A549 (cell line): Measurements from ENCODE around the gene TRIM27. TPM values are rescaled to one million over a fixed set of nuclear protein-coding genes. Genes with fewer than 3 reads are reported as not detected.

Experiments used
- ATAC-seq, 2 experiments: fragments of 200-7000 bp in 1 of 2; fragments of >200 bp in 1 of 2; cut with Nextera tagmentation in 1 of 2; cut with Tn5 transposase in 1 of 2; 3 replicates each; pipeline versions ENCODE4 v1.8.0 to v1.9.1; 2018 to 2020; ENCODE audit warnings: mild to moderate bottlenecking in 1 of 2, moderate library complexity in 1 of 2
- CTCF ChIA-PET: fragments of 300-600 bp; sonication (Branson Sonifier 250); formaldehyde crosslinking; extraction: SDS; loops from one replicate; lab custom pipeline; 2021; ENCODE audit warnings: antibody characterized with exemption, inconsistent platforms; lab: Yijun Ruan, JAX
- POLR2A ChIA-PET: fragments of 350-600 bp; formaldehyde crosslinking; extraction: SDS; loops from one replicate; lab custom pipeline; 2021; ENCODE audit warnings: antibody characterized with exemption, inconsistent platforms; lab: Yijun Ruan, JAX
- DNase-seq, 2 experiments: peaks; one replicate each; pipeline versions ENCODE4 v3.0.0 to v3.0.0-alpha.2; 2011 to 2016; ENCODE audit warnings: low read depth in 1 of 2, low spot score in 1 of 2
- FAIRE-seq: peaks from 2 replicates; lab custom pipeline; 2011; peaks lifted over from hg19 to GRCh38; lab: Jason Lieb, UNC
- H3K27ac ChIP-seq, 2 experiments: fragments of >200 bp; sonication (Bioruptor Twin); formaldehyde crosslinking; 3 replicates each; pipeline ENCODE4 v1.5.1; 2016 to 2017
- H3K4me1 ChIP-seq: fragments of >200 bp; sonication (Bioruptor Twin); formaldehyde crosslinking; 3 replicates; pipeline ENCODE4 v1.6.1; 2016
- H3K4me2 ChIP-seq: fragments of >200 bp; sonication (Bioruptor Twin); formaldehyde crosslinking; 3 replicates; pipeline ENCODE4 v1.6.1; 2016
- H3K4me3 ChIP-seq: fragments of >200 bp; sonication (Bioruptor Twin); formaldehyde crosslinking; 3 replicates; pipeline ENCODE4 v1.5.1; 2016
- H3K9me3 ChIP-seq: fragments of >200 bp; sonication (Bioruptor Twin); formaldehyde crosslinking; 3 replicates; pipeline ENCODE4 v1.6.1; 2016
- CBX2 ChIP-seq: fragments of 200-600 bp; sonication (generic); IDR thresholded peaks from 2 replicates; pipeline ENCODE4 v1.6.1; 2016; ENCODE audit warnings: low read depth, mild to moderate bottlenecking, borderline replicate concordance
- CBX8 ChIP-seq: fragments of 200-600 bp; sonication (generic); IDR thresholded peaks from 2 replicates; pipeline ENCODE4 v1.6.1; 2016
- E2F6 ChIP-seq: IDR thresholded peaks from 2 replicates; pipeline ENCODE4 v1.6.1; 2012; ENCODE audit warnings: low read depth, borderline replicate concordance
- EHF ChIP-seq: fragments of 250-450 bp; sonication (Bioruptor Pico); IDR thresholded peaks from 2 replicates; pipeline ENCODE4 v1.5.0; 2020; ENCODE audit warnings: mild to moderate bottlenecking
- EP300 ChIP-seq, 2 experiments: fragments of >200 bp; sonication (Bioruptor Twin); formaldehyde crosslinking; IDR thresholded peaks; 2 replicates in 1 of 2; 3 replicates in 1 of 2; pipeline ENCODE4 v1.6.1; 2016 to 2017
- GATA3 ChIP-seq: IDR thresholded peaks from 2 replicates; pipeline ENCODE4 v1.6.1; 2012; ENCODE audit warnings: borderline replicate concordance
- HEYL ChIP-seq: fragments of 250-450 bp; sonication (Bioruptor Pico); IDR thresholded peaks from 2 replicates; pipeline ENCODE4 v1.8.0; 2021; ENCODE audit warnings: mild to moderate bottlenecking, moderate library complexity
- HOXB5 ChIP-seq: fragments of 250-450 bp; sonication (Bioruptor Pico); IDR thresholded peaks from 2 replicates; pipeline ENCODE4 v1.5.0; 2020; ENCODE audit warnings: mild to moderate bottlenecking, moderate library complexity
- KDM5A ChIP-seq: fragments of 200-600 bp; sonication (generic); IDR thresholded peaks from 2 replicates; pipeline ENCODE4 v1.6.1; 2016; ENCODE audit warnings: antibody characterized with exemption, mild to moderate bottlenecking
- MYC ChIP-seq: IDR thresholded peaks from 2 replicates; pipeline ENCODE4 v1.6.1; 2012; ENCODE audit warnings: mild to moderate bottlenecking, inconsistent platforms, low read length, improper control_type of control experiment, borderline replicate concordance
- RARB ChIP-seq: fragments of 250-450 bp; sonication (Bioruptor Pico); IDR thresholded peaks from 2 replicates; pipeline ENCODE4 v1.8.0; 2021; ENCODE audit warnings: mild to moderate bottlenecking, moderate library complexity
- REST ChIP-seq: fragments of 200-600 bp; sonication (generic); IDR thresholded peaks from 2 replicates; pipeline ENCODE4 v1.6.1; 2016; ENCODE audit warnings: antibody characterized with exemption, mild to moderate bottlenecking, moderate library complexity
- RFX5 ChIP-seq: fragments of 450-650 bp; IDR thresholded peaks from 2 replicates; pipeline ENCODE4 v1.7.1; 2014; ENCODE audit warnings: antibody characterized with exemption, mild to moderate bottlenecking, moderate library complexity
- SREBF2 ChIP-seq: fragments of 450-650 bp; IDR thresholded peaks from 2 replicates; pipeline ENCODE4 v1.6.1; 2014; ENCODE audit warnings: mild to moderate bottlenecking, moderate library complexity
- ZNF302 ChIP-seq: fragments of 250-450 bp; sonication (Bioruptor Pico); IDR thresholded peaks from 2 replicates; pipeline ENCODE4 v1.9.0; 2021; ENCODE audit warnings: inconsistent platforms, mild to moderate bottlenecking, moderate library complexity
- ZSCAN20 ChIP-seq: fragments of 250-450 bp; sonication (Bioruptor Pico); IDR thresholded peaks from 2 replicates; pipeline ENCODE4 v1.8.0; 2022; ENCODE audit warnings: mild to moderate bottlenecking, moderate library complexity
- WGBS: methylation state at CpG from one replicate; pipeline ENCODE4 v1.1.6; 2017; ENCODE audit errors: missing lambda C conversion rate; 5-methylcytosine and 5-hydroxymethylcytosine counted together
- polyA plus RNA-seq, 4 experiments: library from polyadenylated mRNA; depleted of rRNA in 3 of 4; stranded (reverse); fragments of >200 nt; fragmentation: RNase III in 1 of 4; extraction: RNeasy Plus Mini Kit Qiagen cat#74134 plus additional on column Dnase treatment in 1 of 4; gene quantifications; 2 replicates in 3 of 4; 3 replicates in 1 of 4; pipeline ENCODE4 v1.2.3, GENCODE V29; 2011 to 2017
- TF ChIP-seq, protein P1 (sequence below): fragments of 150-350 bp; IDR thresholded peaks from 2 replicates; pipeline ENCODE4 v1.6.1; 2014; ENCODE audit warnings: low read depth, mild to moderate bottlenecking, low read length
- TF ChIP-seq, protein P2 (sequence below): fragments of 250-450 bp; sonication (Bioruptor Pico); IDR thresholded peaks from 2 replicates; pipeline ENCODE4 v1.5.0; 2020; ENCODE audit warnings: low read depth, mild to moderate bottlenecking, moderate library complexity

The TRIM27 gene
- polyA plus RNA-seq, 2 of the 4 experiments (the other 2 are of a cell fraction) = 27.8 to 50.1 TPM

DNA sequence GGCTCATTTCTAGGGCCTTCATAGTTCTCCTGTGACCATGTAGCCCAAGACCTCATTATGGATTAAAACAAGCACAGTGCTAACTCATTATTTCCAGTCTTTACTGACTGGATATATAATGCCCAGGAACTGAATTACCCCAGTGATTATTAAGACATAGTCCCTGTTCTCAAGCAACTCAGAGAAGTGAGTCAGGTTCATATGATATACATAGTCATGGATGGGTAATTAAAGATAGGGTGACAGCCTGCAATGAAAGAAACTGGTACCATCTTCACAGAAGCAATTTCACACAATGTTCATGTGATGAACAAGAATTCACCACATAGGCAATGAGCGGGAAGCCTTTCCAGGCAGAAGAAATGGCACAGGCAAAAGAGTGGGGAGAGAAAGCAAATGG lies 3.5 kb downstream of the TRIM27 start:
- 100% methylated on average over 1 of the region's 1 CpG for WGBS
- H3K4me2 ChIP-seq = no peak overlapping the region
- DNase-seq (no peak), FAIRE-seq (no peak)
- H3K9me3 ChIP-seq = no peaks in the 10 kb centered on the region
- POLR2A ChIA-PET = no interaction called here
- TF ChIP-seq ZSCAN20 (CRISPR knock-in tag) (no peak), HEYL (CRISPR knock-in tag) (no peak), CBX8 (no peak), EHF (CRISPR knock-in tag) (no peak), RARB (CRISPR knock-in tag) (no peak)
- TF ChIP-seq, all 56 proteins: peak for 0
- no peak for ATAC-seq
- Histone ChIP-seq H3K4me3 (no peak overlapping the region), H3K27ac (no peak overlapping the region), H3K4me1 (peaks cover 17% of the 10 kb centered on the region)
- CTCF ChIA-PET = no interaction called here

GRCh38 chr6:28914941-28915340 lies 8.8 kb downstream of the TRIM27 start:
- CTCF ChIA-PET = no interaction called here
- WGBS = 96% methylated on average over 2 of the region's 2 CpGs
- H3K27ac ChIP-seq = no peak overlapping the region
- no peak for FAIRE-seq
- TF ChIP-seq CBX8 = no peak
- TF ChIP-seq, protein P1, sequence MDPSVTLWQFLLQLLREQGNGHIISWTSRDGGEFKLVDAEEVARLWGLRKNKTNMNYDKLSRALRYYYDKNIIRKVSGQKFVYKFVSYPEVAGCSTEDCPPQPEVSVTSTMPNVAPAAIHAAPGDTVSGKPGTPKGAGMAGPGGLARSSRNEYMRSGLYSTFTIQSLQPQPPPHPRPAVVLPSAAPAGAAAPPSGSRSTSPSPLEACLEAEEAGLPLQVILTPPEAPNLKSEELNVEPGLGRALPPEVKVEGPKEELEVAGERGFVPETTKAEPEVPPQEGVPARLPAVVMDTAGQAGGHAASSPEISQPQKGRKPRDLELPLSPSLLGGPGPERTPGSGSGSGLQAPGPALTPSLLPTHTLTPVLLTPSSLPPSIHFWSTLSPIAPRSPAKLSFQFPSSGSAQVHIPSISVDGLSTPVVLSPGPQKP = no peak
- no peak for ATAC-seq
- no peaks in the 10 kb centered on the region for H3K4me1 ChIP-seq
- no peak for DNase-seq
- H3K4me3 ChIP-seq = no peak overlapping the region
- no peaks in the 10 kb centered on the region for H3K9me3 ChIP-seq
- no peak overlapping the region for H3K4me2 ChIP-seq
- POLR2A ChIA-PET = interaction anchor here (0.8 kb wide), 1 partner anchor 9 kb away, joined by 4 read pairs; the partner anchor contains the start of gene TRIM27

DNA sequence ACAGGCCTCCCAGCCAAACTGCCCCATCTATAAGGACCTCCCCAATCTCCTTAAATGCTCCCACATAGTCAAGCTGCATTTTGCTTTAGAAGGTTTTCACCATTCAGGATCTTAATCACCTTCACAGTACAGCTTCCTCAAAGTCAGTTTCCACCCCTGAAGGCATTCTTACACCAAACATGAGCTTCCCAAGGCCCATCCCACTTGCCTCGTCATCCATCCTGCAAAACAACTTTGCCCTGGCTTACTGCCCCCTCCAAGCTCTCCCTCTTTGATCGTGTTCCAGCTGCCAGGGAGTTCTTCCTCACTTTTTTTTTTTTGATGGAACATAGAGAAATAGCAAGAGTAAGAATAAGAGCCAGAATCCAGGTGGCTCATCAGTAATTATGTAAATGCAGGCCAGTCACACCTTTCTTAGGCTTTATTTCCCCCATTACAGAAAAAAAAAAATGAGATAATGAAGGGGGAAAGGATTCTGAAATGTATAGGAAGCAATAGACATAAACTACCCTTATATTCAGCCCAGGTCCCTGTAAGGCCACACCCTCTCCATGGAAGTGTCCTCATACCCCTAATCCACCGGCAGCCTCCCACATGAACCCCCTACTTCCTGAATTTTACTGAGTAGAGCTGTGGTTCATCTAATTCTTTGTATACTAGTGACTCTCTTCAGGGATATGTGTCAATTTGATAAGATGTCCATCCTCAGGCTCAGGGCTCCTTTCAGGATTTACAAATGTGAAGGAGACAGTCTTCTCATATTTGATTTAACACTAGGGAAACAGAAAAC lies 12.7 kb downstream of the TRIM27 start:
- CTCF ChIA-PET = interaction anchor here (1.2 kb wide), 1 partner anchor 105 kb away, joined by 3 read pairs; no protein-coding TSS in a partner anchor
- DNase-seq (no peak), ATAC-seq (no peak), FAIRE-seq (no peak)
- 96% methylated on average over 3 of the region's 3 CpGs for WGBS
- Histone ChIP-seq H3K4me3 (no peak overlapping the region), H3K27ac (no peak overlapping the region), H3K4me2 (no peak overlapping the region), H3K9me3 (no peaks in the 10 kb centered on the region), H3K4me1 (no peaks in the 10 kb centered on the region)
- POLR2A ChIA-PET = interaction anchor here (1.2 kb wide), 1 partner anchor 13 kb away, joined by 5 read pairs; the partner anchor contains the start of gene TRIM27
- TF ChIP-seq REST (no peak), SREBF2 (no peak), CBX2 (no peak), RFX5 (no peak), KDM5A (no peak), MYC (no peak), ZNF302 (CRISPR knock-in tag) (no peak), HOXB5 (CRISPR knock-in tag) (no peak), EP300 (IDR thresholded peaks at IDR 0.05) (no peak), E2F6 (no peak), GATA3 (no peak)
- TF ChIP-seq, protein P2, sequence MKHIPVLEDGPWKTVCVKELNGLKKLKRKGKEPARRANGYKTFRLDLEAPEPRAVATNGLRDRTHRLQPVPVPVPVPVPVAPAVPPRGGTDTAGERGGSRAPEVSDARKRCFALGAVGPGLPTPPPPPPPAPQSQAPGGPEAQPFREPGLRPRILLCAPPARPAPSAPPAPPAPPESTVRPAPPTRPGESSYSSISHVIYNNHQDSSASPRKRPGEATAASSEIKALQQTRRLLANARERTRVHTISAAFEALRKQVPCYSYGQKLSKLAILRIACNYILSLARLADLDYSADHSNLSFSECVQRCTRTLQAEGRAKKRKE (CRISPR knock-in tag) = no peak
